ENCODE measurements around the gene ZFP92. TPM values are rescaled to one million over a fixed set of nuclear protein-coding genes. Genes with fewer than 3 reads are reported as not detected.
"Not testable (repeated sequence)": the region's sequence is repeated elsewhere in the genome, so short reads cannot be mapped to it uniquely, and the experiment has no call there.

Gene ZFP92
- total and polyA plus RNA-seq, 3 donors from 2014 or later, result 2.1 to 3.4 (median 2.2) TPM

- Histone ChIP-seq H3K27ac (no peak within 1 kb of the TSS), H3K27me3 (no peaks in the 10 kb centered on the region), H3K36me3 (ENCODE audit: low read depth, missing control alignments) (no peaks in the 10 kb centered on the region), H3K4me3 (no peak within 1 kb of the TSS), H3K9me3 (no peaks in the 10 kb centered on the region), H3K4me1 (no peaks in the 10 kb centered on the region)
- no peak for TF ChIP-seq POLR2A (IDR thresholded peaks at IDR 0.05)
- TF ChIP-seq, protein P1, sequence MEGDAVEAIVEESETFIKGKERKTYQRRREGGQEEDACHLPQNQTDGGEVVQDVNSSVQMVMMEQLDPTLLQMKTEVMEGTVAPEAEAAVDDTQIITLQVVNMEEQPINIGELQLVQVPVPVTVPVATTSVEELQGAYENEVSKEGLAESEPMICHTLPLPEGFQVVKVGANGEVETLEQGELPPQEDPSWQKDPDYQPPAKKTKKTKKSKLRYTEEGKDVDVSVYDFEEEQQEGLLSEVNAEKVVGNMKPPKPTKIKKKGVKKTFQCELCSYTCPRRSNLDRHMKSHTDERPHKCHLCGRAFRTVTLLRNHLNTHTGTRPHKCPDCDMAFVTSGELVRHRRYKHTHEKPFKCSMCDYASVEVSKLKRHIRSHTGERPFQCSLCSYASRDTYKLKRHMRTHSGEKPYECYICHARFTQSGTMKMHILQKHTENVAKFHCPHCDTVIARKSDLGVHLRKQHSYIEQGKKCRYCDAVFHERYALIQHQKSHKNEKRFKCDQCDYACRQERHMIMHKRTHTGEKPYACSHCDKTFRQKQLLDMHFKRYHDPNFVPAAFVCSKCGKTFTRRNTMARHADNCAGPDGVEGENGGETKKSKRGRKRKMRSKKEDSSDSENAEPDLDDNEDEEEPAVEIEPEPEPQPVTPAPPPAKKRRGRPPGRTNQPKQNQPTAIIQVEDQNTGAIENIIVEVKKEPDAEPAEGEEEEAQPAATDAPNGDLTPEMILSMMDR (IDR thresholded peaks at IDR 0.05), result no peak
- 68 to 74% methylated on average over 14 to 24 of the region's 29 CpGs for WGBS, 2 donors
- no peak for DNase-seq
- intact Hi-C loops (cut with DNase I; ENCODE audit: low total_unique reads), result no loop called here
Measured at GRCh38 chrX:153401133-153401764, 10.0 kb upstream of the ZFP92 start, which contains the start of gene PNMA6E. TSS of gene PNMA6E (minus strand) at chrX:153401350. CDS start at chrX:153398849, 2,501 bp downstream.

DNA sequence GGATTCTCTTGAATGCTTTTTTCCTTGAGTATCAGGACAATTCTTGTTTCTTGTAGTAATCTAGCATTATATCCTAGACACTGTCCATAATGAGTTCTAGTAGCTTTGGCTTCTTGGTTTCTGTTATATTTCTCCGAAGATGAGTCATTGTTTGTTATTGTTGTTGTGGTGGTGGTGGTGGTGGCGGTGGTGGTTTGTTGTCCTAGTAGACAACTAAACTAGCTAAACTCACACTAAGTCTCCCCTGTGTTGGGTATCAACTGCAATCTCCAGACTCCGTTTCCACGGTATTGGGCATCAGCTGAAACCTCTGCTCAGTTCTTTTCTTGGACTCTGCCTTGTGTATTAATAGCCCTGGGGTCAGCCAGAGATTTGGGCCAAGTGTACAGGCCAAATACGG lies 6.9 kb upstream of the ZFP92 start:
- H3K36me3 ChIP-seq (ENCODE audit: low read depth, missing control alignments); H3K4me1 ChIP-seq; H3K9me3 ChIP-seq; H3K4me3 ChIP-seq; intact Hi-C loops (cut with DNase I; ENCODE audit: low total_unique reads); H3K27me3 ChIP-seq; DNase-seq; H3K27ac ChIP-seq: not testable (repeated sequence)
- 78 to 83% methylated on average over 2 to 5 of the region's 5 CpGs for WGBS, 2 donors

DNA sequence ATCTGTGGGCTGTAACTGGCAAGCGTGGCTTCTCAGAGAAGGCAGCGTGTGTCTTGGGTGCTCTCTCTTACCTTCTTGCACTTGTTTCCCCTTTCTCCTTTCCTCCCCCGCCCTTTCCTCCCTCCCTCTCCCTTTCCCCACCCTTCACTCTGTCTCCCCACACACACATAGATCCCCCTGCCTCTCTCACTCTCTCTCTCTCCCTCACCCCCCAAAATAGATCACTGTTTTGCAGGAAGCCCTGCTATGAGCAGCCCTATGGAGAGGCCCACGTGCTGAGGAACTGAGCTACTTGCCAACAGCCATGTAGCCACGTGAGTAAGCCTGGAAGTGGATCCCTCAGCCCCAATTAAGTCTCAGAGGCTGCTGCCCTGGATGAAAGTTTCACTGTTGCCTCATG lies 5.8 kb upstream of the ZFP92 start:
- 47 to 65% methylated on average over 3 to 5 of the region's 5 CpGs for WGBS, 2 donors
- Histone ChIP-seq H3K36me3 (ENCODE audit: low read depth, missing control alignments) (no peaks in the 10 kb centered on the region), H3K4me3 (no peak overlapping the region), H3K27me3 (no peaks in the 10 kb centered on the region), H3K27ac (no peak overlapping the region), H3K9me3 (no peaks in the 10 kb centered on the region), H3K4me1 (no peaks in the 10 kb centered on the region)
- no peak for DNase-seq
- TF ChIP-seq, protein P1 (IDR thresholded peaks at IDR 0.05), result no peak
- TF ChIP-seq POLR2A (IDR thresholded peaks at IDR 0.05), result no peak
- intact Hi-C loops (cut with DNase I; ENCODE audit: low total_unique reads), result no loop called here

GRCh38 chrX:153406011-153406410 lies 5.3 kb upstream of the ZFP92 start:
- H3K4me1 ChIP-seq, result no peaks in the 10 kb centered on the region
- H3K9me3 ChIP-seq, result no peaks in the 10 kb centered on the region
- H3K36me3 ChIP-seq (ENCODE audit: low read depth, missing control alignments), result no peaks in the 10 kb centered on the region
- H3K4me3 ChIP-seq, result no peak overlapping the region
- no peaks in the 10 kb centered on the region for H3K27me3 ChIP-seq
- H3K27ac ChIP-seq, result no peak overlapping the region
- DNase-seq, result no peak
- 91 to 92% methylated on average over 8 to 9 of the region's 9 CpGs for WGBS, 2 donors
- intact Hi-C loops (cut with DNase I; ENCODE audit: low total_unique reads), result no loop called here
- TF ChIP-seq POLR2A (IDR thresholded peaks at IDR 0.05), result no peak
- TF ChIP-seq, protein P1 (IDR thresholded peaks at IDR 0.05), result no peak

- Histone ChIP-seq H3K27me3 (no peaks in the 10 kb centered on the region), H3K9me3 (no peaks in the 10 kb centered on the region), H3K4me1 (no peaks in the 10 kb centered on the region), H3K27ac (no peak overlapping the region), H3K4me3 (no peak overlapping the region), H3K36me3 (ENCODE audit: low read depth, missing control alignments) (no peaks in the 10 kb centered on the region)
- TF ChIP-seq, protein P1 (IDR thresholded peaks at IDR 0.05), result no peak
- no peak for TF ChIP-seq POLR2A (IDR thresholded peaks at IDR 0.05)
- WGBS, 2 donors, result 80 to 95% methylated on average over 4 of the region's 7 CpGs
- intact Hi-C loops (cut with DNase I; ENCODE audit: low total_unique reads), result no loop called here
- no peak for DNase-seq
Measured at GRCh38 chrX:153406903-153407302, 4.4 kb upstream of the ZFP92 start.

All from testis (tissue), 3 donors.